IMR-90 (cell line): ENCODE measurements around the gene ONECUT2. TPM values are rescaled to one million over a fixed set of nuclear protein-coding genes. Genes with fewer than 3 reads are reported as not detected.

Experiments used
- ATAC-seq: fragments of 200-7000 bp; cut with Tn5 transposase; 2 replicates; pipeline ENCODE4 v1.9.1; 2020; ENCODE audit warnings: low read depth, mild to moderate bottlenecking, moderate library complexity
- BruUV-seq: library from RNA; stranded (reverse); fragments of 400-500 nt; replicated peaks from 2 replicates; lab custom pipeline; 2021; lab: Mats Ljungman, UMichigan
- CTCF ChIA-PET: fragments of 300-600 bp; formaldehyde crosslinking; extraction: SDS; loops from one replicate; lab custom pipeline; 2021; ENCODE audit warnings: antibody characterized with exemption; lab: Yijun Ruan, JAX
- POLR2A ChIA-PET: fragments of 300-600 bp; sonication (Branson Sonifier 250); formaldehyde crosslinking; loops from one replicate; lab custom pipeline; 2022; ENCODE audit warnings: antibody characterized with exemption; ENCODE audit not compliant: unreplicated experiment; lab: Charles Lee
- DNase-seq: peaks from one replicate; pipeline ENCODE4 v3.0.0; 2013
- H2AFZ ChIP-seq: replicated peaks from 2 replicates; pipeline ENCODE3; 2013; ENCODE audit warnings: low read length, mild to moderate bottlenecking; ENCODE audit not compliant: poor library complexity
- H2AK5ac ChIP-seq: 2 replicates; pipeline ENCODE4 v1.6.1; 2013; ENCODE audit warnings: low read depth, low read length, inconsistent platforms
- H2AK9ac ChIP-seq: replicated peaks from 2 replicates; pipeline ENCODE3; 2013; ENCODE audit warnings: mild to moderate bottlenecking, low read depth, low read length, moderate library complexity; ENCODE audit not compliant: poor library complexity
- H2BK120ac ChIP-seq: 2 replicates; pipeline ENCODE4 v1.6.1; 2013; ENCODE audit warnings: low read depth, low read length, inconsistent platforms
- H2BK15ac ChIP-seq: 3 replicates; pipeline ENCODE4 v1.6.1; 2013; ENCODE audit warnings: low read depth, low read length, inconsistent platforms
- H2BK20ac ChIP-seq: 2 replicates; pipeline ENCODE4 v1.6.1; 2013; ENCODE audit warnings: low read depth, mild to moderate bottlenecking, inconsistent platforms, low read length, moderate library complexity
- H2BK5ac ChIP-seq: 2 replicates; pipeline ENCODE4 v1.6.1; 2013; ENCODE audit warnings: mild to moderate bottlenecking, low read depth, low read length, inconsistent platforms; ENCODE audit not compliant: poor library complexity, severe bottlenecking
- H3K14ac ChIP-seq: replicated peaks from 2 replicates; pipeline ENCODE4 v1.6.1; 2013; ENCODE audit warnings: low read depth, low read length, inconsistent platforms
- H3K18ac ChIP-seq: 2 replicates; pipeline ENCODE4 v1.6.1; 2013; ENCODE audit warnings: low read depth, low read length, control low read depth
- H3K23ac ChIP-seq: 2 replicates; pipeline ENCODE4 v1.6.1; 2013; ENCODE audit warnings: low read depth, low read length, inconsistent platforms
- H3K27ac ChIP-seq: 2 replicates; pipeline ENCODE4 v1.5.1; 2013; ENCODE audit warnings: mild to moderate bottlenecking, control low read depth, low read length; ENCODE audit not compliant: insufficient read depth
- H3K27me3 ChIP-seq: 2 replicates; pipeline ENCODE4 v1.6.1; 2013; ENCODE audit warnings: low read length; ENCODE audit not compliant: control insufficient read depth, insufficient read depth
- H3K36me3 ChIP-seq: 2 replicates; pipeline ENCODE4 v1.6.1; 2013; ENCODE audit warnings: low read length, mixed read lengths; ENCODE audit not compliant: control insufficient read depth, insufficient read depth
- H3K4ac ChIP-seq: 2 replicates; pipeline ENCODE4 v1.6.1; 2013; ENCODE audit warnings: low read depth, low read length, inconsistent platforms
- H3K4me1 ChIP-seq: 2 replicates; pipeline ENCODE4 v1.6.1; 2013; ENCODE audit warnings: low read length, mixed read lengths; ENCODE audit not compliant: control insufficient read depth, insufficient read depth
- H3K4me2 ChIP-seq: 2 replicates; pipeline ENCODE4 v1.6.1; 2013; ENCODE audit warnings: low read depth, mild to moderate bottlenecking, control low read depth, low read length, moderate library complexity
- H3K4me3 ChIP-seq: 2 replicates; pipeline ENCODE4 v1.5.1; 2013; ENCODE audit warnings: low read depth, mild to moderate bottlenecking, control low read depth, low read length, moderate library complexity; ENCODE audit not compliant: insufficient read depth
- H3K56ac ChIP-seq: 2 replicates; pipeline ENCODE4 v1.6.1; 2013; ENCODE audit warnings: low read length, inconsistent platforms; ENCODE audit not compliant: insufficient read depth; ENCODE audit errors: extremely low read depth
- H3K79me1 ChIP-seq, 2 experiments: 2 replicates each; pipeline ENCODE4 v1.6.1; 2013; ENCODE audit warnings: low read length in 2 of 2, inconsistent platforms in 1 of 2, low read depth in 1 of 2
- H3K9ac ChIP-seq: 2 replicates; pipeline ENCODE4 v1.6.1; 2013; ENCODE audit warnings: low read depth, low read length, control low read depth
- H3K9me1 ChIP-seq: 2 replicates; pipeline ENCODE4 v1.6.1; 2013; ENCODE audit warnings: low read length, inconsistent platforms; ENCODE audit not compliant: insufficient read depth
- H3K9me3 ChIP-seq: 2 replicates; pipeline ENCODE4 v1.6.1; 2013; ENCODE audit warnings: low read length; ENCODE audit not compliant: control insufficient read depth, insufficient read depth
- H4K20me1 ChIP-seq: 2 replicates; pipeline ENCODE4 v1.6.1; 2013; ENCODE audit warnings: low read length, inconsistent platforms; ENCODE audit not compliant: insufficient read depth
- H4K5ac ChIP-seq: 2 replicates; pipeline ENCODE4 v1.6.1; 2013; ENCODE audit warnings: mild to moderate bottlenecking, low read depth, low read length, control low read depth
- H4K8ac ChIP-seq, 2 experiments: 2 replicates each; pipeline ENCODE4 v1.6.1; 2013; ENCODE audit warnings: low read depth in 2 of 2, low read length in 2 of 2, control low read depth in 1 of 2, inconsistent platforms in 1 of 2
- H4K91ac ChIP-seq: 2 replicates; pipeline ENCODE4 v1.6.1; 2013; ENCODE audit warnings: low read depth, low read length, inconsistent platforms; ENCODE audit not compliant: insufficient read depth
- BHLHE40 ChIP-seq: fragments of 150-350 bp; IDR thresholded peaks from 2 replicates; pipeline ENCODE4 v1.6.1; 2016; ENCODE audit warnings: mild to moderate bottlenecking, low read depth, low read length
- CHD1 ChIP-seq: IDR thresholded peaks from 2 replicates; pipeline ENCODE4 v1.6.1; 2012; ENCODE audit warnings: low read depth, low read length, improper control_type of control experiment
- FOS ChIP-seq: fragments of 150-350 bp; IDR thresholded peaks from 2 replicates; pipeline ENCODE4 v1.6.1; 2016; ENCODE audit warnings: low read depth, low read length
- MAZ ChIP-seq: IDR thresholded peaks from 2 replicates; pipeline ENCODE4 v1.6.1; 2012; ENCODE audit warnings: low read depth, mild to moderate bottlenecking, low read length, improper control_type of control experiment, moderate library complexity, borderline replicate concordance
- NFE2L2 ChIP-seq: fragments of 150-350 bp; IDR thresholded peaks from 2 replicates; pipeline ENCODE4 v1.6.1; 2016; ENCODE audit warnings: low read depth, mild to moderate bottlenecking, low read length
- RAD21 ChIP-seq: IDR thresholded peaks from 2 replicates; pipeline ENCODE4 v1.6.1; 2012; ENCODE audit warnings: low read length, improper control_type of control experiment
- RFX5 ChIP-seq: IDR thresholded peaks from 2 replicates; pipeline ENCODE4 v1.8.0; 2012; ENCODE audit warnings: low read depth, mild to moderate bottlenecking, low read length, moderate library complexity
- WGBS, 2 experiments: methylation state at CpG; one replicate each; pipeline versions ENCODE4 v1.1.5 to v1.1.7; 2013; ENCODE audit warnings: missing lambda C conversion rate in 2 of 2; ENCODE audit not compliant: insufficient read length in 1 of 2; ENCODE audit errors: extremely low coverage in 2 of 2; 5-methylcytosine and 5-hydroxymethylcytosine counted together
- dilution Hi-C: fragments of 300-500 bp; cut with HindIII; formaldehyde crosslinking; loops from one replicate; pipeline ENCODE4 v1.14.3; 2018; ENCODE audit warnings: low sequenced_read_pairs; ENCODE audit not compliant: unreplicated experiment
- in situ Hi-C: fragments of 300-500 bp; cut with MboI; formaldehyde crosslinking; loops from 3 replicates; pipeline ENCODE4 v1.14.3; 2019; ENCODE audit warnings: low sequenced_read_pairs, inconsistent platforms, mixed read lengths
- intact Hi-C: fragments of 100-400 bp; cut with micrococcal nuclease; formaldehyde crosslinking; loops from 2 replicates; pipeline ENCODE4 v1.10.0; 2022
- polyA plus RNA-seq, 3 experiments: library from polyadenylated mRNA; depleted of rRNA; stranded (reverse); fragments of >200 nt; gene quantifications; 2 replicates each; pipeline ENCODE4 v1.2.3, GENCODE V29; 2012; ENCODE audit warnings: low replicate concordance in 1 of 3
- total RNA-seq: library from RNA; depleted of rRNA; stranded (reverse); fragments of >200 nt; gene quantifications from 2 replicates; pipeline ENCODE4 v1.2.3, GENCODE V29; 2012
- TF ChIP-seq, protein P1 (sequence below): conservative IDR thresholded peaks from 2 replicates; pipeline ENCODE4 v1.5.1; 2012; ENCODE audit warnings: mild to moderate bottlenecking, low read depth, low read length, improper control_type of control experiment
- TF ChIP-seq, protein P2 (sequence below): fragments of 150-350 bp; IDR thresholded peaks from 2 replicates; pipeline ENCODE4 v1.6.1; 2017; ENCODE audit warnings: mild to moderate bottlenecking, antibody characterized with exemption, low read length, low read depth

The ONECUT2 gene
- total and polyA plus RNA-seq, 2 of the 4 experiments (the other 2 are of a cell fraction): under 0.01 to 0.02 TPM

DNA sequence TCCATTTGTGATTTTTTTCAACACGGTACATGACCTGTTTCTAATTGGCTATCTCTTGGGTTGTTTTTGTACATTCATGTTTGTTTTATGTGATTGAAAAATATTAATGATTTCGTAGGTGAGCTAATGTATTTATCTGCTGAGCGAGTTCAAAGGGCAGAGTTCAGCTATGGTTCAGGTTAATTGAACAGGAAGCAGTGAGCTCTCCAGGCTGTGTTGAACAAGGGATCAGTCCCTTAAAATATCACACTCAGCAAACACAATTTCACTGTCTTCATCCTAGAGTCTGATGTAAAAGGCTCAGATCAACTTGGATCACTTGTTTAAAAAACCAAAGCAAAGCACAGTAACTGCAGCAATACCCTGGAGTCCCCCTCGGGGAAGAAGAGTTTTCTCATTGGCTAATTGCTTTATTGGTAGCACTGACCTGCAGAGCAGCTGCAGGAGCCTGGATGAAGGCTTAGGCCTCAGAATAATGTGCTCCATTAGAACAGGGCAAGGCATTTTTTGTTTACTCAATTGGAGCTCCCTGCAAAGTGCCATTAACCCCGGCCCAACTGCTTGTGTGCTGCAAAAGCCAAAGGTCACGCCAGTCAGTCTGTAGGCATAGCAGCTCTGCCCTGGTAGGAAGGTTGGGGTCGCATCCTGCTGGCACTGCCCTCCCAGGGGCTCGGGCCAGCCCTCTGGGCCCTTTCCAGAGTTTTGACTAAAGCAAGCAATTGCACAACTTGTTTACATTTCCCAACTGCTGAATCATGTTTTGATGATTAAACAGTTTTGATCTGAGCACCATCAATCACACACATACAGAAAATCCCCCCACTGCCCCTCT is 10.5 kb downstream of the ONECUT2 start:
- Histone ChIP-seq H4K5ac (no peak overlapping the region), H3K27me3 (peaks cover 31% of the 10 kb centered on the region), H3K79me1 (no peaks in the 10 kb centered on the region), H3K4me2 (no peak overlapping the region), H3K56ac (no peak overlapping the region), H3K23ac (no peak overlapping the region), H2AFZ (no peak overlapping the region), H3K4me1 (no peaks in the 10 kb centered on the region), H3K36me3 (no peaks in the 10 kb centered on the region), H3K4me3 (no peak overlapping the region), H3K9me3 (no peaks in the 10 kb centered on the region; the same call in 1 of the 2 replicates), H2AK9ac (no peak overlapping the region), H3K18ac (no peak overlapping the region), H2BK20ac (no peak overlapping the region), H2BK120ac (no peak overlapping the region), H2BK5ac (no peak overlapping the region), H2BK15ac (no peak overlapping the region), H4K8ac (no peak overlapping the region), H3K4ac (no peak overlapping the region), H4K91ac (no peak overlapping the region), H3K14ac (no peak overlapping the region), H3K27ac (no peak overlapping the region), H4K20me1 (no peaks in the 10 kb centered on the region), H2AK5ac (no peak overlapping the region), H3K9me1 (no peaks in the 10 kb centered on the region), H3K9ac (no peak overlapping the region)
- ATAC-seq: no peak
- no peak for TF ChIP-seq RFX5
- no peak for TF ChIP-seq NFE2L2
- no peak for TF ChIP-seq FOS
- TF ChIP-seq MAZ: no peak
- TF ChIP-seq, protein P1, sequence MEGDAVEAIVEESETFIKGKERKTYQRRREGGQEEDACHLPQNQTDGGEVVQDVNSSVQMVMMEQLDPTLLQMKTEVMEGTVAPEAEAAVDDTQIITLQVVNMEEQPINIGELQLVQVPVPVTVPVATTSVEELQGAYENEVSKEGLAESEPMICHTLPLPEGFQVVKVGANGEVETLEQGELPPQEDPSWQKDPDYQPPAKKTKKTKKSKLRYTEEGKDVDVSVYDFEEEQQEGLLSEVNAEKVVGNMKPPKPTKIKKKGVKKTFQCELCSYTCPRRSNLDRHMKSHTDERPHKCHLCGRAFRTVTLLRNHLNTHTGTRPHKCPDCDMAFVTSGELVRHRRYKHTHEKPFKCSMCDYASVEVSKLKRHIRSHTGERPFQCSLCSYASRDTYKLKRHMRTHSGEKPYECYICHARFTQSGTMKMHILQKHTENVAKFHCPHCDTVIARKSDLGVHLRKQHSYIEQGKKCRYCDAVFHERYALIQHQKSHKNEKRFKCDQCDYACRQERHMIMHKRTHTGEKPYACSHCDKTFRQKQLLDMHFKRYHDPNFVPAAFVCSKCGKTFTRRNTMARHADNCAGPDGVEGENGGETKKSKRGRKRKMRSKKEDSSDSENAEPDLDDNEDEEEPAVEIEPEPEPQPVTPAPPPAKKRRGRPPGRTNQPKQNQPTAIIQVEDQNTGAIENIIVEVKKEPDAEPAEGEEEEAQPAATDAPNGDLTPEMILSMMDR: no peak
- TF ChIP-seq RAD21: no peak
- TF ChIP-seq, protein P2, sequence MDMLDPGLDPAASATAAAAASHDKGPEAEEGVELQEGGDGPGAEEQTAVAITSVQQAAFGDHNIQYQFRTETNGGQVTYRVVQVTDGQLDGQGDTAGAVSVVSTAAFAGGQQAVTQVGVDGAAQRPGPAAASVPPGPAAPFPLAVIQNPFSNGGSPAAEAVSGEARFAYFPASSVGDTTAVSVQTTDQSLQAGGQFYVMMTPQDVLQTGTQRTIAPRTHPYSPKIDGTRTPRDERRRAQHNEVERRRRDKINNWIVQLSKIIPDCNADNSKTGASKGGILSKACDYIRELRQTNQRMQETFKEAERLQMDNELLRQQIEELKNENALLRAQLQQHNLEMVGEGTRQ: no peak
- TF ChIP-seq BHLHE40: no peak
- no peak for TF ChIP-seq CHD1
- POLR2A ChIA-PET: no interaction called here
- BruUV-seq: no TSS peak
- DNase-seq: no peak
- intact Hi-C loops (loop anchor here (2.0 to 5.0 kb wide), 2 partner anchors 698 to 743 kb away; no protein-coding TSS in a partner anchor), dilution Hi-C loops (no loop called here), in situ Hi-C loops (loop anchor here (10.0 kb wide), 1 partner anchor 701 kb away; no protein-coding TSS in a partner anchor)
- WGBS, 2 experiments: no CpG with 5 or more reads among the region's 8 CpGs
- CTCF ChIA-PET: no interaction called here
